ENCODE measurements around the gene CDH4.
"Not testable (repeated sequence)": the region's sequence is repeated elsewhere in the genome, so short reads cannot be mapped to it uniquely, and the experiment has no call there.

The CDH4 gene

GRCh38 chr20:61424011-61424627 lies 172.1 kb downstream of the CDH4 start:
- no peak for DNase-seq

GRCh38 chr20:61424628-61425420 lies 172.8 kb downstream of the CDH4 start:
- no peak for DNase-seq

GRCh38 chr20:61425541-61425991 lies 173.5 kb downstream of the CDH4 start:
- DNase-seq: not testable (repeated sequence)

- DNase-seq: no peak
Measured at GRCh38 chr20:61426352-61426751, 174.3 kb downstream of the CDH4 start.

- DNase-seq: no peak
Measured at GRCh38 chr20:61429458-61430227, 177.6 kb downstream of the CDH4 start.

- no peak for DNase-seq
Measured at GRCh38 chr20:61430228-61430624, 178.2 kb downstream of the CDH4 start.

- DNase-seq: no peak
Measured at GRCh38 chr20:61433176-61433575, 181.1 kb downstream of the CDH4 start.

- DNase-seq: no peak
Measured at GRCh38 chr20:61433816-61434215, 181.8 kb downstream of the CDH4 start.

GRCh38 chr20:61434341-61434781 lies 182.3 kb downstream of the CDH4 start:
- no peak for DNase-seq

GRCh38 chr20:61435184-61435822 lies 183.2 kb downstream of the CDH4 start:
- DNase-seq: no peak

GRCh38 chr20:61435823-61436220 lies 183.8 kb downstream of the CDH4 start:
- DNase-seq: no peak

- DNase-seq: no peak
Measured at GRCh38 chr20:61436283-61436666, 184.2 kb downstream of the CDH4 start.

GRCh38 chr20:61436667-61437279 lies 184.7 kb downstream of the CDH4 start:
- no peak for DNase-seq

GRCh38 chr20:61437280-61438206 lies 185.5 kb downstream of the CDH4 start:
- no peak for DNase-seq

GRCh38 chr20:61438285-61438684 lies 186.2 kb downstream of the CDH4 start:
- no peak for DNase-seq

GRCh38 chr20:61439251-61439650 lies 187.2 kb downstream of the CDH4 start:
- no peak for DNase-seq

- DNase-seq: no peak
Measured at GRCh38 chr20:61440548-61441055, 188.5 kb downstream of the CDH4 start.

- no peak for DNase-seq
Measured at GRCh38 chr20:61441537-61441936, 189.5 kb downstream of the CDH4 start.

GRCh38 chr20:61442075-61442670 lies 190.1 kb downstream of the CDH4 start:
- DNase-seq: no peak

GRCh38 chr20:61442718-61443117 lies 190.7 kb downstream of the CDH4 start:
- DNase-seq: no peak

Measured in NCI-H774 (cell line).